H1 (cell line): ENCODE results near the gene SLX9. TPM values are rescaled to one million over a fixed set of nuclear protein-coding genes. Genes with fewer than 3 reads are reported as not detected.

ENCODE experiments used
- CTCF ChIA-PET: fragments of 300-600 bp; sonication (Branson Sonifier 250); formaldehyde crosslinking; loops from one replicate; lab custom pipeline; 2021; ENCODE audit not compliant: partially characterized antibody; lab: Charles Lee
- POLR2A ChIA-PET: fragments of 300-600 bp; sonication (Branson Sonifier 250); formaldehyde crosslinking; loops from one replicate; lab custom pipeline; 2021; ENCODE audit warnings: inconsistent platforms; ENCODE audit not compliant: partially characterized antibody; lab: Charles Lee
- DNase-seq, 2 experiments: peaks; one replicate each; pipeline versions ENCODE4 v3.0.0 to v3.0.0-alpha.2; 2010 to 2022; ENCODE audit warnings: low spot score in 2 of 2, low read depth in 1 of 2, mixed read lengths in 1 of 2
- FAIRE-seq: peaks from 2 replicates; lab custom pipeline; 2011; peaks lifted over from hg19 to GRCh38; lab: Jason Lieb, UNC
- H2AFZ ChIP-seq: 2 replicates; pipeline ENCODE4 v1.8.1; 2012; ENCODE audit warnings: low read length, inconsistent platforms
- H2AK5ac ChIP-seq: 2 replicates; pipeline ENCODE4 v1.6.1; 2013; ENCODE audit warnings: low read depth, low read length
- H2BK120ac ChIP-seq: replicated peaks from 2 replicates; pipeline ENCODE3; 2013; ENCODE audit warnings: low read depth, low read length, inconsistent platforms
- H2BK12ac ChIP-seq: 2 replicates; pipeline ENCODE4 v1.6.1; 2013; ENCODE audit warnings: low read depth, low read length
- H2BK15ac ChIP-seq: 2 replicates; pipeline ENCODE4 v1.6.1; 2013; ENCODE audit warnings: low read length
- H2BK20ac ChIP-seq: 2 replicates; pipeline ENCODE4 v1.6.1; 2013; ENCODE audit warnings: low read length
- H2BK5ac ChIP-seq: 2 replicates; pipeline ENCODE4 v1.6.1; 2013; ENCODE audit warnings: low read depth, low read length
- H3K14ac ChIP-seq: 2 replicates; pipeline ENCODE4 v1.6.1; 2013; ENCODE audit warnings: inconsistent platforms; ENCODE audit not compliant: insufficient read length
- H3K18ac ChIP-seq: 2 replicates; pipeline ENCODE4 v1.6.1; 2013; ENCODE audit warnings: low read length; ENCODE audit errors: extremely low read depth
- H3K23ac ChIP-seq: 2 replicates; pipeline ENCODE4 v1.6.1; 2013; ENCODE audit warnings: inconsistent platforms; ENCODE audit not compliant: insufficient read length
- H3K23me2 ChIP-seq: 2 replicates; pipeline ENCODE4 v1.6.1; 2013; ENCODE audit warnings: low read depth, low read length
- H3K27ac ChIP-seq: 2 replicates; pipeline ENCODE4 v1.6.1; 2011; ENCODE audit warnings: low read depth, low read length, inconsistent platforms
- H3K27me3 ChIP-seq, 4 experiments: replicated peaks in 1 of 4; 1 replicate in 1 of 4; 2 replicates in 3 of 4; pipeline versions ENCODE4 v1.6.1 to v1.8.1; 2011 to 2013; ENCODE audit warnings: low read length in 3 of 4, mild to moderate bottlenecking in 3 of 4, inconsistent platforms in 2 of 4, mixed read lengths in 2 of 4, moderate library complexity in 1 of 4; ENCODE audit not compliant: control insufficient read depth in 3 of 4, insufficient read depth in 3 of 4; ENCODE audit errors: extremely low read depth in 1 of 4
- H3K36me3 ChIP-seq, 4 experiments: 2 replicates each; pipeline versions ENCODE4 v1.6.1 to v1.8.1; 2011 to 2013; ENCODE audit warnings: mild to moderate bottlenecking in 4 of 4, low read length in 3 of 4, moderate library complexity in 2 of 4, control low read depth in 1 of 4, inconsistent platforms in 1 of 4; ENCODE audit not compliant: insufficient read depth in 4 of 4, control insufficient read depth in 2 of 4
- H3K4ac ChIP-seq: replicated peaks from 2 replicates; pipeline ENCODE3; 2013; ENCODE audit warnings: low read length, low read depth, mixed read lengths, inconsistent platforms; ENCODE audit not compliant: insufficient read length
- H3K4me1 ChIP-seq, 4 experiments: replicated peaks in 1 of 4; 1 replicate in 1 of 4; 2 replicates in 3 of 4; pipeline versions ENCODE4 v1.6.1 to v1.8.1; 2011 to 2013; ENCODE audit warnings: low read length in 3 of 4, inconsistent platforms in 2 of 4, mixed read lengths in 1 of 4; ENCODE audit not compliant: insufficient read depth in 4 of 4, control insufficient read depth in 3 of 4
- H3K4me2 ChIP-seq, 2 experiments: 2 replicates each; pipeline versions ENCODE4 v1.6.1 to v1.8.1; 2011 to 2013; ENCODE audit warnings: low read depth in 2 of 2, low read length in 2 of 2, control low read depth in 1 of 2, inconsistent platforms in 1 of 2, mild to moderate bottlenecking in 1 of 2; ENCODE audit not compliant: insufficient read depth in 1 of 2
- H3K4me3 ChIP-seq, 4 experiments: fragments of 200-600, 300-600 bp in 1 of 4; sonication (generic), shearing (Covaris generic), sonication (Bioruptor Twin) in 1 of 4; 2 replicates each; pipeline versions ENCODE4 v1.5.1 to v1.8.1; 2011 to 2016; ENCODE audit warnings: low read length in 4 of 4, low read depth in 3 of 4, control low read depth in 2 of 4, inconsistent platforms in 2 of 4, mild to moderate bottlenecking in 2 of 4, mixed read lengths in 1 of 4, moderate library complexity in 1 of 4; ENCODE audit not compliant: insufficient read depth in 2 of 4; ENCODE audit errors: extremely low read depth in 1 of 4
- H3K56ac ChIP-seq: replicated peaks from 2 replicates; pipeline ENCODE3; 2013; ENCODE audit warnings: low read depth, mild to moderate bottlenecking, mixed read lengths, low read length, inconsistent platforms; ENCODE audit not compliant: insufficient read length
- H3K79me1 ChIP-seq: 2 replicates; pipeline ENCODE4 v1.6.1; 2013; ENCODE audit warnings: low read depth, low read length, control low read depth
- H3K79me2 ChIP-seq, 2 experiments: 2 replicates each; pipeline versions ENCODE4 v1.6.1 to v1.8.1; 2012 to 2013; ENCODE audit warnings: low read length in 2 of 2, mild to moderate bottlenecking in 2 of 2, inconsistent platforms in 1 of 2; ENCODE audit not compliant: insufficient read depth in 2 of 2, control insufficient read depth in 1 of 2
- H3K9ac ChIP-seq, 4 experiments: replicated peaks in 1 of 4; 1 replicate in 1 of 4; 2 replicates in 3 of 4; pipeline versions ENCODE4 v1.6.1 to v1.8.1; 2011 to 2013; ENCODE audit warnings: low read depth in 3 of 4, low read length in 3 of 4, control low read depth in 2 of 4, mild to moderate bottlenecking in 2 of 4, moderate library complexity in 2 of 4, inconsistent platforms in 1 of 4; ENCODE audit errors: extremely low read depth in 1 of 4
- H3K9me3 ChIP-seq, 2 experiments: 2 replicates each; pipeline versions ENCODE4 v1.6.1 to v1.8.1; 2012 to 2013; ENCODE audit warnings: mild to moderate bottlenecking in 2 of 2, moderate library complexity in 2 of 2, control low read depth in 1 of 2, inconsistent platforms in 1 of 2, low read depth in 1 of 2, low read length in 1 of 2, mixed read lengths in 1 of 2; ENCODE audit not compliant: insufficient read depth in 2 of 2
- H4K20me1 ChIP-seq, 2 experiments: replicated peaks in 1 of 2; 2 replicates each; pipeline versions ENCODE3 to v1.8.1; 2011 to 2013; ENCODE audit warnings: inconsistent platforms in 2 of 2, low read length in 2 of 2, mild to moderate bottlenecking in 1 of 2; ENCODE audit not compliant: insufficient read depth in 2 of 2, control insufficient read depth in 1 of 2
- H4K5ac ChIP-seq: 2 replicates; pipeline ENCODE4 v1.6.1; 2013; ENCODE audit warnings: low read length, low read depth, mixed read lengths, inconsistent platforms; ENCODE audit not compliant: insufficient read length
- H4K8ac ChIP-seq: 2 replicates; pipeline ENCODE4 v1.8.0; 2013; ENCODE audit warnings: mild to moderate bottlenecking, moderate library complexity, low read length, inconsistent platforms; ENCODE audit not compliant: insufficient read depth; ENCODE audit errors: extremely low read depth
- H4K91ac ChIP-seq: replicated peaks from 2 replicates; pipeline ENCODE3; 2013; ENCODE audit warnings: low read length, mixed read lengths, inconsistent platforms; ENCODE audit not compliant: insufficient read length
- JUND ChIP-seq: IDR thresholded peaks from 2 replicates; pipeline ENCODE4 v1.6.1; 2011; ENCODE audit warnings: mild to moderate bottlenecking, improper control_type of control experiment, low read length
- NANOG ChIP-seq: IDR thresholded peaks from 2 replicates; pipeline ENCODE4 v1.6.1; 2011; ENCODE audit warnings: low read length, low read depth, mild to moderate bottlenecking, inconsistent platforms; ENCODE audit not compliant: insufficient read depth, poor library complexity, severe bottlenecking
- NRF1 ChIP-seq: IDR thresholded peaks from 2 replicates; pipeline ENCODE4 v1.6.1; 2011; ENCODE audit warnings: mild to moderate bottlenecking, low read depth, low read length, improper control_type of control experiment
- SRF ChIP-seq: IDR thresholded peaks from 2 replicates; pipeline ENCODE4 v1.6.1; 2011; ENCODE audit warnings: mild to moderate bottlenecking, low read depth, low read length, moderate library complexity
- WGBS, 2 experiments: shearing (Covaris generic) in 1 of 2; methylation state at CpG; one replicate each; pipeline versions ENCODE4 v1.1.6 to v1.1.7; 2013 to 2015; ENCODE audit warnings: low lambda C conversion rate in 2 of 2, mixed read lengths in 2 of 2, inconsistent platforms in 1 of 2, low coverage in 1 of 2, missing lambda C conversion rate in 1 of 2; ENCODE audit not compliant: insufficient replicate concordance in 2 of 2, insufficient coverage in 1 of 2, insufficient read length in 1 of 2; ENCODE audit errors: extremely low coverage in 1 of 2, missing lambda C conversion rate in 1 of 2; 5-methylcytosine and 5-hydroxymethylcytosine counted together
- polyA plus RNA-seq, 7 experiments: library from polyadenylated mRNA; depleted of rRNA in 3 of 7; stranded (reverse) in 5 of 7; unstranded in 2 of 7; fragments of >200 nt in 5 of 7; fragments of 200-250 nt in 2 of 7; gene quantifications; 1 replicate in 5 of 7; 2 replicates in 1 of 7; 4 replicates in 1 of 7; pipeline versions ENCODE4 v1.2.1 to v1.2.3, GENCODE V29; 2011 to 2013; ENCODE audit warnings: missing spikeins in 2 of 7, mixed read lengths in 2 of 7
- total RNA-seq: library from RNA; stranded (reverse); fragmentation: NEBNext Ultra II Directional; extraction: Animal tissue kit (Norgen Biotek cat#: 25700); gene quantifications from 2 replicates; pipeline ENCODE4 v1.2.1, GENCODE V29; 2021

The SLX9 gene
- total and polyA plus RNA-seq, 2 of the 8 experiments (the other 6 are each of a cell fraction or from before 2014, with no cell fraction given): 17.7 to 57.3 TPM

- Histone ChIP-seq H2BK5ac (no peak overlapping the region), H2BK15ac (no peak overlapping the region), H3K4me3 (peak overlapping the region; percentile 78 to 98 (median 88)), H3K23ac (no peak overlapping the region), H3K9ac (peak overlapping the region in 1 of 4 experiments; percentile 80; a peak in 2 of 7 replicates), H3K14ac (no peak overlapping the region), H3K79me1 (peaks cover 13% of the 10 kb centered on the region), H2AK5ac (no peak overlapping the region), H3K23me2 (no peaks in the 10 kb centered on the region), H3K9me3 (no peaks in the 10 kb centered on the region)
- POLR2A ChIA-PET: interaction anchor here (1.1 to 1.5 kb wide), 4 partner anchors 7 to 41 kb away, joined by 3 to 7 read pairs (median 5); no protein-coding TSS in a partner anchor
- WGBS, 2 experiments: 86% methylated on average over 18 of the region's 18 CpGs; no CpG with 5 or more reads in 1 of the 2 experiments
- no peak for DNase-seq
- TF ChIP-seq JUND: no peak
- TF ChIP-seq NRF1: no peak
- TF ChIP-seq NANOG: no peak
- TF ChIP-seq SRF: no peak
- TF ChIP-seq, all 59 proteins: peak for 0
- no peak overlapping the region for H2AFZ ChIP-seq
- H3K36me3 ChIP-seq: peaks cover 0 to 8% (median 5%) of the 10 kb centered on the region in 4 experiments; a peak in 5 of 8 replicates
- H2BK120ac ChIP-seq: no peak overlapping the region
- H4K5ac ChIP-seq: peak overlapping the region; percentile 94
- H3K4me2 ChIP-seq: peak overlapping the region; percentile 74 to 87
- H3K4ac ChIP-seq: peak overlapping the region; percentile 88
- H3K27me3 ChIP-seq: peaks cover 0 to 10% (median 6%) of the 10 kb centered on the region in 4 experiments; a peak in 6 of 7 replicates
- peaks cover 0 to 6% (median 3%) of the 10 kb centered on the region in 4 experiments; a peak in 4 of 7 replicates for H3K4me1 ChIP-seq
- no peak overlapping the region for H3K18ac ChIP-seq
- no peak overlapping the region for H2BK20ac ChIP-seq
- no peak overlapping the region for H3K56ac ChIP-seq
- peaks cover 12 to 21% of the 10 kb centered on the region in 2 experiments for H4K20me1 ChIP-seq
- peaks cover 30 to 39% of the 10 kb centered on the region in 2 experiments for H3K79me2 ChIP-seq
- CTCF ChIA-PET: interaction anchor here (1.0 kb wide), 1 partner anchor 134 kb away, joined by 3 read pairs; no protein-coding TSS in a partner anchor
- 0 out of 2 replicates have a peak overlapping the region, but pooled peaks have one; percentile 27 for H2BK12ac ChIP-seq
- FAIRE-seq: no peak
- no peak overlapping the region for H3K27ac ChIP-seq
- H4K91ac ChIP-seq: peak overlapping the region; percentile 84
- H4K8ac ChIP-seq: peak overlapping the region; percentile 98
These were observed 877 bp upstream of the SLX9 start for GRCh38 chr21:44938772-44939531.
